Measurements from ENCODE around the gene PTK7. TPM values are rescaled to one million over a fixed set of nuclear protein-coding genes. Genes with fewer than 3 reads are reported as not detected.

The PTK7 gene
- total and polyA plus RNA-seq, 2 experiments from 2014 or later: 75.8 to 115 TPM

DNA sequence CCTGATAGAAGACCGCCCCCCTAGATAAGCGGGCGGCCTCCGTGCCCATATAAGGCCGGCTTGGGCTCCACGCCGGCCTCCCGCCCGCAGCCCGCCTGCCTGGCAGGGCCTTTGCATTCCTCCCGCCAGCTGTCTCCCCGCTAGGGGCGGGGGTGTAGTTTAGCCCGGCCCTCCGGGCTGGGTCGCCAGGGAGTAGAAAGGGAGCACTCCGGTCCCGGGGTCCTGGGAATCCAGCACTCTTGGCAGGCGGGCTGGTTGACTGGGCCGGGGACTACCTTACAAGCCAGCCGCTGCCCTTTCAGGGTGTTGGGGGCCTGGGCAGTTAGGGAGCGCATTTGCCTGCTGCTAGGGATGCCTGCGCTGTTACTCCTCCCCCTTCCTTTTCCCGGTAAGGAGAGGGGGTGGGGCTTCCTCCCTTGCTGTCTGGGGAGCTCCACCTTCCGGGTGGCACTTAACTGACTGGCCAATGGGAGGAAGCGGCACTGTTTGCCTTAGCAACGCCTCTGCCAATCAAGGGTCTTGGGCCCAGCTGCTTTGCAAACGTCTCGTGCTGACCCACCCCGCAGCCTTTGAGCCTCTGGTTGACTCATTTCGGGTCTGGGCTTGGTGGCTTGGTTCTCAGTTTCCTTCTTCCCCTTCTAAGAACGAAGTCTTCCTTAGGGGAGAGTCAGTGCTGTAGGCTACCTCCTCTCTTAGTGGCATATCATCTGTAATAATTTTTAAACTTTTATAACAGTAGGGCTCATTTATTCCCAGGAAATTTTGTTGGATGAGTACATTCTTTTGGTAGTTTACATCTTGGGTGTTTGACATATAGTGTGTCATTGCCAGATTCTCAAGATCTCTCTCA is 98.4 kb downstream of the PTK7 start:
- TF ChIP-seq, protein P1, sequence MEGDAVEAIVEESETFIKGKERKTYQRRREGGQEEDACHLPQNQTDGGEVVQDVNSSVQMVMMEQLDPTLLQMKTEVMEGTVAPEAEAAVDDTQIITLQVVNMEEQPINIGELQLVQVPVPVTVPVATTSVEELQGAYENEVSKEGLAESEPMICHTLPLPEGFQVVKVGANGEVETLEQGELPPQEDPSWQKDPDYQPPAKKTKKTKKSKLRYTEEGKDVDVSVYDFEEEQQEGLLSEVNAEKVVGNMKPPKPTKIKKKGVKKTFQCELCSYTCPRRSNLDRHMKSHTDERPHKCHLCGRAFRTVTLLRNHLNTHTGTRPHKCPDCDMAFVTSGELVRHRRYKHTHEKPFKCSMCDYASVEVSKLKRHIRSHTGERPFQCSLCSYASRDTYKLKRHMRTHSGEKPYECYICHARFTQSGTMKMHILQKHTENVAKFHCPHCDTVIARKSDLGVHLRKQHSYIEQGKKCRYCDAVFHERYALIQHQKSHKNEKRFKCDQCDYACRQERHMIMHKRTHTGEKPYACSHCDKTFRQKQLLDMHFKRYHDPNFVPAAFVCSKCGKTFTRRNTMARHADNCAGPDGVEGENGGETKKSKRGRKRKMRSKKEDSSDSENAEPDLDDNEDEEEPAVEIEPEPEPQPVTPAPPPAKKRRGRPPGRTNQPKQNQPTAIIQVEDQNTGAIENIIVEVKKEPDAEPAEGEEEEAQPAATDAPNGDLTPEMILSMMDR (IDR thresholded peaks at IDR 0.05; ENCODE audit: low read depth, low read length): peak; percentile 6
- H3K9me3 ChIP-seq (ENCODE audit: low read depth): no peaks in the 10 kb centered on the region
- H3K27ac ChIP-seq: peak overlapping the region; percentile 99

DNA sequence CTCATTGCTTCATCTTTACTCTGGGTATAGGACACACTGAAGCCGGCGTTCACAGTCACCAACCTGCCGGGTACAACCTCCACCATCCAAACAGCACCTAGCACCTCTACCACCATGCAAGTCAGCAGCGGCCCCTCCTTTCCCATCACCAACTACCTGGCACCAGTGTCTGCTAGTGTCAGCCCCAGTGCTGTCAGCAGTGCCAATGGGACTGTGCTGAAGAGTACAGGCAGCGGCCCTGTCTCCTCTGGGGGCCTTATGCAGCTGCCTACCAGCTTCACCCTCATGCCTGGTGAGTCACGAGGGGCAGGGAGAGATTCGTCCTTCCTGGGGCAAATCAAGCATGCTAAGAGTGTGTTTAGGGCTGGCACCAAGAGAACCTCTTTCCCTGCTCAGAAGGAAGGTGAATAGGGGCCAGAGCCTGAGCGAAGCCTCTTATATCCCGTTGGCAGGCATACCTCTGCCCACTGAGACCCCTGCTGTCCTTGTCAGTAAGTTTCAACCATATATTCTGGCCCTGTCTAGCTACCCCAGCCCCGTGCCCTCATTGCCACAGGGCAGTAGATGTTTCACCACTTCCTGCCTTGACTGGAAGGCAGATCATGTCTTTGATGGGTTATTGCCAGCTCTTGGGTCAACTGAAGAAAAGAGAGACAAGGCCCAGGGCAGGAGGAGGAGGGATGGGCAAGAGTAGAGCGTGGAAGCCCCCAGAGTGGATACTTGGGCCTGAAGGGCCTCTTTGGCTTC is 99.7 kb downstream of the PTK7 start:
- H3K4me1 ChIP-seq (ENCODE audit: low read depth): peaks cover 16% of the 10 kb centered on the region
- H3K9me3 ChIP-seq (ENCODE audit: low read depth): no peaks in the 10 kb centered on the region
- H3K27me3 ChIP-seq: no peaks in the 10 kb centered on the region
- H3K36me3 ChIP-seq: peaks cover 53% of the 10 kb centered on the region
- DNase-seq (ENCODE audit: low read depth in 1 of 2, low spot score in 1 of 2): no peak
- no peak overlapping the region for H3K27ac ChIP-seq
- no peak overlapping the region for H3K4me3 ChIP-seq
- TF ChIP-seq, protein P1 (IDR thresholded peaks at IDR 0.05; ENCODE audit: low read depth, low read length): no peak

More for the DNA sequence above, 98.4 kb downstream of the PTK7 start:
- Histone ChIP-seq H3K4me3 (peak overlapping the region; percentile 77), H3K4me1 (ENCODE audit: low read depth) (peaks cover 16% of the 10 kb centered on the region), H3K27me3 (no peaks in the 10 kb centered on the region), H3K36me3 (peaks cover 45% of the 10 kb centered on the region)
- peak; percentile 96 to 99 for DNase-seq (ENCODE audit: low read depth in 1 of 2, low spot score in 1 of 2)

DNA sequence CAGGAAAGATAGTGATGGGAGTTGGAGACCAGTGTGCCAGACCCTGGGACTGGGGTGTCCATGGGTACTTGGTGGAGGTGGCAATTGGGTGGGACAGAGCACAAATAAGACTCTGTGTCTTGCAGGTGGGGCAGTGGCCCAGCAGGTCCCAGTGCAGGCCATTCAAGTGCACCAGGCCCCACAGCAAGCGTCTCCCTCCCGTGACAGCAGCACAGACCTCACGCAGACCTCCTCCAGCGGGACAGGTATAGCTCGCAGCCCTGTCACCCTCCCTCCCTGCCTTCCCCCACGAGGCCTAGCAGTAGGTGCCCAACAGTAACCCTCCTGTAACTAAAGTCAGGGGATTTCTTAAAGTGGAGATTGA is 100.3 kb downstream of the PTK7 start:
- H3K36me3 ChIP-seq: peaks cover 53% of the 10 kb centered on the region
- TF ChIP-seq, protein P1 (IDR thresholded peaks at IDR 0.05; ENCODE audit: low read depth, low read length): no peak
- no peaks in the 10 kb centered on the region for H3K9me3 ChIP-seq (ENCODE audit: low read depth)
- H3K27ac ChIP-seq: no peak overlapping the region
- no peak for DNase-seq (ENCODE audit: low read depth in 1 of 2, low spot score in 1 of 2)
- H3K27me3 ChIP-seq: no peaks in the 10 kb centered on the region
- peaks cover 16% of the 10 kb centered on the region for H3K4me1 ChIP-seq (ENCODE audit: low read depth)
- no peak overlapping the region for H3K4me3 ChIP-seq

DNA sequence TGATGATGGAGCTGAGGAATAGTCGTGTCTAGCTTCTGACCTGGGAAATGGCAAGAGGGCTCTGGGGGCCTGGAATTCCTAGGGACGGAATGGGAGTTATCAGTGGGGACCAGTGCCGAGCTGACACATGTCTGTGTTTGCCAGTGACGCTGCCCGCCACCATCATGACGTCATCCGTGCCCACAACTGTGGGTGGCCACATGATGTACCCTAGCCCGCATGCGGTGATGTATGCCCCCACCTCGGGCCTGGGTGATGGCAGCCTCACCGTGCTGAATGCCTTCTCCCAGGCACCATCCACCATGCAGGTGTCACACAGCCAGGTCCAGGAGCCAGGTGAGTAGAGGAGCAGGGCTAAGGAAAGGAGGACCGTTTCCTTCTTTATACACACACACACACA is 102.0 kb downstream of the PTK7 start:
- TF ChIP-seq, protein P1 (IDR thresholded peaks at IDR 0.05; ENCODE audit: low read depth, low read length): no peak
- Histone ChIP-seq H3K4me3 (no peak overlapping the region), H3K36me3 (peaks cover 53% of the 10 kb centered on the region), H3K27ac (no peak overlapping the region), H3K27me3 (no peaks in the 10 kb centered on the region), H3K4me1 (ENCODE audit: low read depth) (peaks cover 17% of the 10 kb centered on the region), H3K9me3 (ENCODE audit: low read depth) (no peaks in the 10 kb centered on the region)
- DNase-seq (ENCODE audit: low read depth in 1 of 2, low spot score in 1 of 2): no peak

DNA sequence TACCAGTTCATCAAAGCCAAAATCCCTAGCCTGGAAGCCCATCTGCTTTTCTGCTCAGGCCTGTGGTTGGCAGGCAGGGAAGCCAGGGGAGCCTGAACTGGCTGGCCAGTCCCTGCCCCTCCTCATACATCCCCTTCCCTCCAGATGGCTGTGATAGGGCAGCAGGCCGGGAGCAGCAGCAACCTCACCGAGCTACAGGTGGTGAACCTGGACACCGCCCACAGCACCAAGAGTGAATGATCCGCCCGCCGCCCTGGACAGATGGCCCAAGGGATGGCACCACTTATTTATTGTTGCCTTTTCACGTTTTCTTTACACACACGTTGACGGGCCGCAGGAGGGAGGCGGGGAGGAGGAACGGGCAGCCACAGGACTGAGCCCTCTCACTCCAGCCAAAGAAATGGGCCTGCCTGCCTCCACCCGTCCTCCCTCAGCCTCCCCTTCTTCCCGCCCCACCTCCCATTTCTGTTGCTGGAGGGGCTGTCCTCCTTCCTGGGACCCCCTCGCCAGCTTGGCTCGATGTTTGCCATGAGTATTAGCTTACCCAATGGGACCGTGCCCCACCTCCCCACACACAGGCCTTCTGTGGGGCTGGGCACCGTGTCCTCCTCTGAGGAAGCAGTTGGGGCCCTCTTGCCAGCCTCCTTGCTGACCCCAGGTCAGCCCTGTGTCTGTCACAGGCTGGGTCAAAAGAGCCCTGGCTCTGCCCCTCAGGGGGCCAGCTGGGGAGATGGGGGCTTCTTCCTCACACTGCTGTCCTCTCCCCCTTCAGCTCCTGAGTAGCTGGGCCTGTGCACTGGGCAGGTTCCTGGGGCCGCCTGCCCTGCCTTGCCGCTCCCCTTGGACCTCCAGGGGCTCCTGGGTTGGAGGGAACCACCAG is 103.1 kb downstream of the PTK7 start:
- TF ChIP-seq, protein P1 (IDR thresholded peaks at IDR 0.05; ENCODE audit: low read depth, low read length): no peak
- Histone ChIP-seq H3K9me3 (ENCODE audit: low read depth) (no peaks in the 10 kb centered on the region), H3K27ac (peak overlapping the region; percentile 35), H3K36me3 (peaks cover 53% of the 10 kb centered on the region), H3K4me1 (ENCODE audit: low read depth) (peaks cover 8% of the 10 kb centered on the region), H3K27me3 (no peaks in the 10 kb centered on the region), H3K4me3 (no peak overlapping the region)
- no peak for DNase-seq (ENCODE audit: low read depth in 1 of 2, low spot score in 1 of 2)
